Measurements from ENCODE around the gene TMEM212. TPM values are rescaled to one million over a fixed set of nuclear protein-coding genes. Genes with fewer than 3 reads are reported as not detected.
A peak's percentile ranks its signal among the peaks of the same experiment; 100 is the strongest.

TMEM212 gene
- total RNA-seq, 1 experiment from 2014 or later = not detected

DNA sequence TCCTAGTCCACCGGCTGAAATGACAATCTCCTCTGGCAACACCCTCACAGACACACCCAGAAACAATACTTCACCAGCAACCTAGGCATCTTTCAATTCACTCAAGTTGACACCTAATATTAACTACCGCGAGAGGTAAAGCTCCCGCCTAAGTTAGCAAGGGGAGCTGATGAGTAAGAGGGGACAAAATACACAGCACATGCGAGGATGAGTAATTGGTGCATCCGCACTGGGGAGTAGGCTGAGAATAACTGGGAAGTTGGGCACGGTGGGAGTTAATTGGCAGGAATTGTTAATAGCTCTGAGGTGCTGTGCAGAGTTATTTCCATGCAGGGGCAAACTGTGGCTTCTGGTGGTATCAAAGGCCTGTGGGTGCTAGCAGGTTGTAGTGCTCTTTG lies 18.3 kb upstream of the TMEM212 start:
- Mint-ChIP-seq H3K4me1 (peaks cover 24 to 26% of the 10 kb centered on the region in 2 experiments), H3K9me3 (no peaks in the 10 kb centered on the region), H3K27me3 (ENCODE audit: low read depth) (peaks cover 2% of the 10 kb centered on the region; the same call in 1 of the 2 replicates), H3K4me3 (peak overlapping the region in 1 of 2 experiments; percentile 31; a peak in 2 of 5 replicates), H3K36me3 (ENCODE audit: insufficient read depth in 1 of 3, low read depth in 3 of 3) (no peaks in the 10 kb centered on the region), H3K27ac (peak overlapping the region; percentile 3 to 75 (median 45); a peak in 3 of 7 replicates)
- no peak overlapping the region for H2BK12ac ChIP-seq (ENCODE audit: insufficient read length, low read depth, low read length)
- H3T11ph ChIP-seq (ENCODE audit: low read length) = no peak overlapping the region
- no peak overlapping the region for H4K8ac ChIP-seq (replicated peaks; ENCODE audit: insufficient read length, low read depth, low read length)
- no peaks in the 10 kb centered on the region for H3K79me1 ChIP-seq (ENCODE audit: insufficient read depth, low read depth, low read length, poor library complexity, severe bottlenecking)
- H2BK120ac ChIP-seq (ENCODE audit: low read depth, low read length, poor library complexity, severe bottlenecking) = no peak overlapping the region
- H2BK15ac ChIP-seq (ENCODE audit: low read depth, low read length) = no peak overlapping the region
- peak overlapping the region; percentile 2 for H3K4me2 ChIP-seq (ENCODE audit: insufficient read depth, insufficient read length, low read length)
- TF ChIP-seq CTCF (conservative IDR thresholded peaks at IDR 0.05) = no peak
- no CpG with 5 or more reads among the region's 7 CpGs for WGBS (ENCODE audit: extremely low coverage, insufficient read length, low lambda C conversion rate)
- no peak overlapping the region for H3K14ac ChIP-seq (ENCODE audit: insufficient read depth, low read length)
- H3K79me2 ChIP-seq (ENCODE audit: insufficient read depth, low read length) = no peaks in the 10 kb centered on the region
- H3K9me3 ChIP-seq (ENCODE audit: control insufficient read depth, low read depth, low read length) = no peaks in the 10 kb centered on the region
- no peak overlapping the region for H3K18ac ChIP-seq (ENCODE audit: insufficient read length, low read depth, low read length)
- no peak overlapping the region for H3K56ac ChIP-seq (ENCODE audit: insufficient read length, low read depth, low read length)
- H4K20me1 ChIP-seq (ENCODE audit: control insufficient read depth, insufficient read depth, insufficient read length) = no peaks in the 10 kb centered on the region
- no peak overlapping the region for H2BK5ac ChIP-seq (ENCODE audit: insufficient read length, low read length)
- H3K23ac ChIP-seq (ENCODE audit: insufficient read length, low read depth, low read length) = no peak overlapping the region
- peaks cover 11% of the 10 kb centered on the region; the same call in 1 of the 2 replicates for H3K4me1 ChIP-seq (ENCODE audit: insufficient read depth, low read length)
- H3K23me2 ChIP-seq (ENCODE audit: insufficient read length, low read depth, low read length, poor library complexity, severe bottlenecking) = no peaks in the 10 kb centered on the region
- H3K27me3 ChIP-seq (ENCODE audit: insufficient read depth, low read length) = no peaks in the 10 kb centered on the region
- H3K4ac ChIP-seq (ENCODE audit: low read depth, low read length) = no peak overlapping the region
- no peak overlapping the region for H4K91ac ChIP-seq (ENCODE audit: insufficient read length, low read depth, low read length)
- no peak overlapping the region for H2AK5ac ChIP-seq (ENCODE audit: insufficient read length, low read length)
- DNase-seq = no peak
- no peak overlapping the region for H3K9ac ChIP-seq (ENCODE audit: extremely low read depth, insufficient read length, low read length)
- no peak overlapping the region for H3K27ac ChIP-seq (ENCODE audit: insufficient read length, low read depth, low read length)
- no peak overlapping the region for H2BK20ac ChIP-seq (ENCODE audit: low read depth, low read length, poor library complexity, severe bottlenecking)
- H4K5ac ChIP-seq (ENCODE audit: insufficient read length, low read depth, low read length) = no peak overlapping the region
- H2AFZ ChIP-seq (ENCODE audit: low read length) = no peak overlapping the region

Data from H9 (cell line).